Astrocyte (in vitro differentiated cells and primary cell): Measurements from ENCODE around the gene ATXN7L1. TPM values are rescaled to one million over a fixed set of nuclear protein-coding genes. Genes with fewer than 3 reads are reported as not detected.

Source experiments
- DNase-seq: peaks from one replicate; pipeline ENCODE4 v3.0.0-alpha.2; 2010; ENCODE audit warnings: low read depth
- FAIRE-seq: peaks from 2 replicates; lab custom pipeline; 2011; peaks lifted over from hg19 to GRCh38; lab: Jason Lieb, UNC
- H2AFZ ChIP-seq: 2 replicates; pipeline ENCODE4 v1.6.0; 2012; ENCODE audit warnings: low read depth, low read length, inconsistent platforms
- H3K27ac ChIP-seq: 2 replicates; pipeline ENCODE4 v1.5.1; 2011; ENCODE audit warnings: low read depth, low read length, inconsistent platforms
- H3K27me3 ChIP-seq: 2 replicates; pipeline ENCODE4 v1.6.0; 2011; ENCODE audit warnings: low read length, inconsistent platforms; ENCODE audit not compliant: insufficient read depth
- H3K36me3 ChIP-seq: 2 replicates; pipeline ENCODE4 v1.5.1; 2011; ENCODE audit warnings: low read length, inconsistent platforms; ENCODE audit not compliant: insufficient read depth
- H3K4me1 ChIP-seq: 2 replicates; pipeline ENCODE4 v1.5.1; 2011; ENCODE audit warnings: low read length, inconsistent platforms; ENCODE audit not compliant: insufficient read depth
- H3K4me2 ChIP-seq: 2 replicates; pipeline ENCODE4 v1.6.0; 2012; ENCODE audit warnings: low read length, inconsistent platforms
- H3K4me3 ChIP-seq: 2 replicates; pipeline ENCODE4 v1.5.1; 2011; ENCODE audit warnings: low read depth, mild to moderate bottlenecking, low read length, inconsistent platforms; ENCODE audit not compliant: insufficient read depth
- H3K79me2 ChIP-seq: 2 replicates; pipeline ENCODE4 v1.6.0; 2012; ENCODE audit warnings: mild to moderate bottlenecking, low read length, inconsistent platforms; ENCODE audit not compliant: insufficient read depth
- H3K9ac ChIP-seq: 2 replicates; pipeline ENCODE4 v1.6.0; 2012; ENCODE audit warnings: mild to moderate bottlenecking, low read length, inconsistent platforms
- H3K9me3 ChIP-seq: 2 replicates; pipeline ENCODE4 v1.5.1; 2012; ENCODE audit warnings: low read depth, mild to moderate bottlenecking, low read length, inconsistent platforms; ENCODE audit not compliant: insufficient read depth
- H4K20me1 ChIP-seq: 2 replicates; pipeline ENCODE4 v1.6.0; 2012; ENCODE audit warnings: low read length, inconsistent platforms; ENCODE audit not compliant: insufficient read depth
- H3K27ac Mint-ChIP-seq: one replicate; pipeline ENCODE4 v1.8.0; 2021; ENCODE audit warnings: mild to moderate bottlenecking, mixed read lengths; ENCODE audit not compliant: unreplicated experiment
- H3K27me3 Mint-ChIP-seq: one replicate; pipeline ENCODE4 v1.8.0; 2021; ENCODE audit warnings: low read depth, mixed read lengths; ENCODE audit not compliant: unreplicated experiment
- H3K36me3 Mint-ChIP-seq: one replicate; pipeline ENCODE4 v1.8.0; 2021; ENCODE audit warnings: low read depth, mixed read lengths; ENCODE audit not compliant: unreplicated experiment
- H3K4me1 Mint-ChIP-seq: one replicate; pipeline ENCODE4 v1.8.0; 2021; ENCODE audit warnings: low read depth, mixed read lengths; ENCODE audit not compliant: unreplicated experiment
- H3K4me3 Mint-ChIP-seq: one replicate; pipeline ENCODE4 v1.8.0; 2021; ENCODE audit warnings: mild to moderate bottlenecking, moderate library complexity, mixed read lengths; ENCODE audit not compliant: unreplicated experiment
- H3K9me3 Mint-ChIP-seq: one replicate; pipeline ENCODE4 v1.8.0; 2021; ENCODE audit warnings: mild to moderate bottlenecking, mixed read lengths; ENCODE audit not compliant: unreplicated experiment
- CTCF ChIP-seq: IDR thresholded peaks from 2 replicates; pipeline ENCODE4 v1.5.1; 2011; ENCODE audit warnings: low read depth, mild to moderate bottlenecking, inconsistent platforms, low read length, moderate library complexity; ENCODE audit not compliant: insufficient read depth
- EZH2 ChIP-seq: IDR thresholded peaks from 2 replicates; pipeline ENCODE4 v1.6.1; 2012; ENCODE audit warnings: mild to moderate bottlenecking, low read length, inconsistent platforms; ENCODE audit not compliant: insufficient read depth
- total RNA-seq: library from RNA; stranded (reverse); gene quantifications from 2 replicates; pipeline ENCODE4 v1.2.1, GENCODE V29; 2021

The ATXN7L1 gene
- total RNA-seq, 1 donor from 2014 or later, result 7.6 TPM

GRCh38 chr7:105594034-105594433, 282.4 kb downstream of the ATXN7L1 start:
- no peak overlapping the region for H3K27ac ChIP-seq
- TF ChIP-seq CTCF (no peak), EZH2 (no peak)
- no peaks in the 10 kb centered on the region for H3K36me3 ChIP-seq
- H3K9me3 ChIP-seq, result no peaks in the 10 kb centered on the region
- H3K27me3 ChIP-seq, result no peaks in the 10 kb centered on the region
- Mint-ChIP-seq H3K4me1 (peaks cover 2% of the 10 kb centered on the region), H3K4me3 (no peak overlapping the region), H3K27ac (no peak overlapping the region), H3K36me3 (no peaks in the 10 kb centered on the region), H3K27me3 (no peaks in the 10 kb centered on the region), H3K9me3 (no peaks in the 10 kb centered on the region)
- no peak overlapping the region for H3K4me2 ChIP-seq
- H2AFZ ChIP-seq, result no peak overlapping the region
- DNase-seq, result no peak
- H3K9ac ChIP-seq, result no peak overlapping the region
- H3K4me1 ChIP-seq, result no peaks in the 10 kb centered on the region
- no peaks in the 10 kb centered on the region for H4K20me1 ChIP-seq
- H3K79me2 ChIP-seq, result no peaks in the 10 kb centered on the region
- H3K4me3 ChIP-seq, result no peak overlapping the region
- no peak for FAIRE-seq

DNA sequence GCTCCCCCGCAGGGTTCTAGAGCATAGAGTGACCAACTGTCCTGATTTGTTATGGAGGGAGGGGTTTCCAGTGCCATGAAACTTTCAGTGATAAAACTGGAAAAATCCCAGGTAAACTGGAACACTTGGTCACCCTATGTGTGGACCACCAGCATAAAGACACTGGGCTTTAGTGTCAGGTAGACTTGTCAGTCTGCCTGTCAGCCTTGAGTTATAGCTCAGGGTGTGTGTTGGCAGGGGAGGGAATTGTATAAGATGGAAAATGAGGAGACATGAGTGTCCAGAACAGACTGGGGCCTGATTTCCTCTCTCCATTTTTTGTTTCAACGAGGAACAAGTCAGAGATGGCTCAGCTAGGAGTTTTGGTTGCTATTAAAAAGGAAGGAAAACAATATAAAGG, 284.9 kb downstream of the ATXN7L1 start:
- no peak overlapping the region for H3K4me2 ChIP-seq
- no peaks in the 10 kb centered on the region for H3K36me3 Mint-ChIP-seq
- no peak for FAIRE-seq

More for the DNA sequence above, 284.9 kb downstream of the ATXN7L1 start:
- peaks cover 8% of the 10 kb centered on the region for H3K4me1 Mint-ChIP-seq
- TF ChIP-seq EZH2 (no peak), CTCF (no peak)
- no peaks in the 10 kb centered on the region for H3K9me3 ChIP-seq
- H3K79me2 ChIP-seq, result no peaks in the 10 kb centered on the region
- H4K20me1 ChIP-seq, result no peaks in the 10 kb centered on the region
- no peak overlapping the region for H3K4me3 Mint-ChIP-seq
- H3K4me3 ChIP-seq, result no peak overlapping the region
- no peaks in the 10 kb centered on the region for H3K4me1 ChIP-seq
- H3K9ac ChIP-seq, result no peak overlapping the region
- no peak overlapping the region for H3K27ac ChIP-seq
- H3K36me3 ChIP-seq, result no peaks in the 10 kb centered on the region
- no peaks in the 10 kb centered on the region for H3K27me3 ChIP-seq
- H3K27me3 Mint-ChIP-seq, result no peaks in the 10 kb centered on the region
- no peaks in the 10 kb centered on the region for H3K9me3 Mint-ChIP-seq
- H3K27ac Mint-ChIP-seq, result no peak overlapping the region
- H2AFZ ChIP-seq, result no peak overlapping the region
- DNase-seq, result no peak
